ENCODE measurements around the gene SCYGR2.

The SCYGR2 gene

DNA sequence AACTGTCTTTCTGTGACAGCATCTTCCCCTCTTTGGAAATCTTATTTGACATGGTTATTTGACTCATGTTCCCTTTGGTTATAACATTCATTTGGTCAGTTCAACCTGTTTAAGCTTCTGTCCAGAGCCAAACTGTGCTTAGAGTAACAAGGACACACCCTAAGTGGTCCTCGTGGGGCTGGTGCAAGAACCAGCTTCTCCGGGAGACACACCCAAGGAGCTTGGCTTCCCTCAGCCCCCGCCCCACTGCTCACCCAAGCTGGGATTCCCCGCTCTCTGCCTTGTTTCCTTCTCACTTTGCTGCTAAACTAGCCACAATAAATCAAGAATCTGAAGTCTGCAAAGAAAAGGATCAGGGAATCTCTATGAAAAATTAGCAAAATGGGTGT, 14.6 kb downstream of the SCYGR2 start:
- no peak for DNase-seq

GRCh38 chr2:227614246-227614645, 15.6 kb downstream of the SCYGR2 start:
- DNase-seq: no peak

- no peak for DNase-seq
These were observed 16.0 kb downstream of the SCYGR2 start, which contains the start of gene SCYGR3 for GRCh38 chr2:227614740-227615139. Gene SCYGR3, minus strand, starts transcription at chr2:227614840. Its CDS starts 0 bp downstream, at chr2:227614840.

DNA sequence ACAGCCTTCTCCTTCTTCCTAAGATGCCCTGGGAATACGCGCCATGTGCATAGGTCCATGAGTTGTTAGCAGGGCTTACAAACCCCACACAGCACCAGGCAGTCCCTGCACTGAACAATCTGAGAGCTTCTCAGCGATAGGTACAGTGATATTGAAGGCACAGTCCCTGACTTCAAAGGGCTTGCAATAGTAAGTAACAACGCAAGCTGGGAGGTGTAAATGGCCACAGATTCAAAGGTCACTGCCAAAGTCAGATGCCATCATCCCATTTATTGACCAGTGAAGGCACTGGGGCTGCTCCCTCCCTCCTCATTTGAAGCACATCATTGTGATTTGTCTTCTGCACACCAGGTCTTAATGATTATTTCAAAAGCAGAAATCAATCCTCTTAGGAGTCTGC, 16.5 kb downstream of the SCYGR2 start:
- no peak for DNase-seq

DNA sequence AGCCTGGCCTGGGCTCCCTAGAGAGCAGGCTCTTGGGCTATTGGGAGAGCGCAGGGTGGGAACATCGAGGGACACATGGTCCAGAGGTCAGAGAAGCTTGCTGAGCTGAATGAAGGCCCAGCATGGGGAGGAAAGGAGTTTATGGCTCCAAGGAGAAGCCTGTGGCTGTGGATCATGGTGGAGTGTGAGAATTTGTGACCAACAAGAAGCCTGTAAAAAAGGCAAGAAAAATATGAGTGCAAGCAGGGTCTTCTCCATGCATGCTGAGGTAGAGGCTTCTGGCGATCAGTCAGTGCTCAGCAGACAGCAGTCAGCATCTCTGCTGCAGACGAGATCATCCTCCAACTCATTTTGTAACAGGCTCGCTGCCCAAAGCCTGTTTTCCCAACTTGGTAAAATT, 17.2 kb downstream of the SCYGR2 start:
- no peak for DNase-seq

DNA sequence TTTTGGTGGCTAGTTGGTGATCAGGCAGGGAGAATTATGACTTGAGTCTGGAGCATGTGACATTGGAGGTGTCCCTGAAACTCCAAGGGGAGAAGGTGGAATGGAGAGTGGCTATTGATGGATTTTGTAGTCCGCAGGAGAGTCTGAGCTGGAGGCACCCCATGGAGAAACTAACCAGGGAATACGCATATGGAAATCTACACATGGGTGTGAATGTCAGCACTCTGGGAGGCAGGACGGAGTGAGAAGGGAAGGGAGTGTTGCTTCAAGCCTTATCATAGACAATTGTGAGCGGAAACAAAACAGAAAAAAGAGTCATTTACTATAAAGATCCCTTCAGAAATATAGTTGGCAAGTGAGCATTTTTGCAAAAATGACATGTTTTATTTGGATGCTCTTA, 17.9 kb downstream of the SCYGR2 start:
- no peak for DNase-seq

GRCh38 chr2:227617316-227618230, 18.9 kb downstream of the SCYGR2 start, which contains the start of gene SCYGR4:
Gene SCYGR4, plus strand, starts transcription at chr2:227617498. Its CDS starts 0 bp downstream, at chr2:227617498.
- DNase-seq: no peak

- no peak for DNase-seq
These were observed 24.5 kb downstream of the SCYGR2 start for GRCh38 chr2:227623226-227623625.

DNA sequence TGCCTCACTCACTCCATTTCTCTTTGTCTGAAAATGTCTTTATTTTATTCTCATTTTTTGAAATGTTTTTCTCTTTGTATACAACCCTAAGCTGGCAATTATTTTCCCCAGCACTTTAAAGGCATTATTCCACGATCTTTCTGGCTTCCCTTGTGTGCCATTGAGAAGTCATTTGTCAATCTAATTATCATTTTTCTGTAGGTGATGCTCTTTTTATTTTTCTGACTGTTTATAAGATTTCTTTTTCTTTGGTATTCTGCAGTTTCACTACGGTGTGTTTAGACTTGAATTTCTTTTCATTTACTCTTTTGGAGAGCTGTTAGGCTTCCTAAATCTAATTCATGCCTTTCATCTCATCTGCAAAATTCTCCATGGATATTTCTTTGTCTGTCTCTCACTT, 26.7 kb downstream of the SCYGR2 start:
- DNase-seq: no peak

DNA sequence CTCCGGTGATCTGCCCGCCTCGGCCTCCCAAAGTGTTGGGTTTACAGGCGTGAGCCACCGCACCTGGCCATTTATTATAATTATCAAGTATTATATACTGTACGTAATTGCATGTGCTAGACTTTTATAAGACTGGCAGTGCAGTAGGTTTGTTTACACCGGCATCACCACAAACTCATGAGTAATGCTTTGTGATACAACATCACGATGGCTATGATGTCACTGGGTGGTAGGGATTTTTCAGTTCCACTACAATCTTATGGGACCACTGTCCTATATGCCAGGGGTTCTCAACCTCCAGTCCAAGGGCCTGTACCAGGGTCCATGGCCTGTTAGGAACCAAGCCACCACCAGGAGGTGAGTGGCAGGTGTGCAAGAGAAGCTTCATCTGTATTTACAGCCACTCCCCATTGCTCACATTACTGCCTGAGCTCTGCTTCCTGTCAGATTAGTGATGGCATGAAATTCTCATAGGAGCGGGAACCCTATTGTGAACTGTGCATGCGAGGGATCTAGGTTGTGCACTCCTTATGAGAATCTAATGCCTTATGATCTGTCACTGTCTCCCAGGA, 28.0 kb downstream of the SCYGR2 start:
- no peak for DNase-seq

DNA sequence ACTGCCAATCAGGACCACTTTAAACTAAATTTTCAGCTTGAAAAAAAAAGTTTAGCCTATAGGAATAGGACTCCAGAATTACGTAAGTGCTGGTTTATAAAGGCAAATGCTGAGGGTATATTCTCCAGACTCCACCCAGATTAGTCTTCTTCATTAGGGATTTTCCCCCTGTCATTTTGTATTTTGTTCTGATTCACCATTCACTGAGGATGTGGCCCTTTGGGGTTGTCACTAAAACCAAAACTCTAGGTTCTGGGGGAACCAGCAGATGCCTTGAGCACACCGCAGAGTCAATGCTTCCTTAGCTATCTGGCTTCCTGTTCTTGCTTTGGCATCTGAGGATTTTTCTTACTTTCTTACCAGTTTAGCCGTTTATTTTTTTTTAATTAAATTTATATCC, 29.1 kb downstream of the SCYGR2 start:
- no peak for DNase-seq

DNA sequence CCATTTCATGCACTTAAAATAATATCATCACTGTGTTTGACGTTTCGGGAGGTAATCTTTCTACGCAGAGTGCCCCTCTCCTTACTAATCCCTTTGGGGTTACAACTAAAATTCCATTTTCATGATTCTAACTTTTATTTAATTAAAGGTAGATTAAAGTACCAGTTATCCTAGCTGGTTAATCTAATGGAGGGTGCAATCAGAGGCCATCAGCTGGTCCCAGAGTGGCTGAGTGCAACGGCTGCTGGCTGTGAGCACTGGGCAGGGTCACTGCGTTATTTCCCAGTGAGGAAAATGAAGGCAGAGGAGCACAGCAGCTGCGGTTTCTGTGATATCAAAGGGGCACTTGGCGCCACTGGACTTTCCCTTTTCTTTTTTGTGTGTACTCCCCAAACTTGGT, 30.7 kb downstream of the SCYGR2 start:
- DNase-seq: no peak

- DNase-seq: no peak
These were observed 31.6 kb downstream of the SCYGR2 start for GRCh38 chr2:227630322-227630721.

DNA sequence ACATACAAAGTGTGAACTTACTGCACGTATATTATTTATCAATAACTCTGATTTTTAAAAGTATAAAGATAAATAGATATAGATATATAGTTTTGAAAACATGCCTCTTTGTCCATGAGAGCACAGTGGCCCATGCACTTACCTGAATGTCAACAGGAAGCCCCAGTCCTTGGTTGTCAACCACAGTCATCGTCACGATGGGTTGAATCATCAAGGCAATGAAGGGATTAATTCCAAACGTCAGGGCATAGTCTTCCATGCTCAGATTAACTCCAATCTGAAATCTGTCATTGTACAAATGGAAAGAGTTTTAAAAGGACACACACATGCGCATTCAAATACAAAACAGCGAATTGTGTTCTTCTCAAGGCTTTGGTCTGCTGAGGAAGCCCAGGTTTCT, 34.1 kb downstream of the SCYGR2 start:
- no peak for DNase-seq

GRCh38 chr2:227634201-227634600, 35.5 kb downstream of the SCYGR2 start:
- no peak for DNase-seq

- no peak for DNase-seq
These were observed 44.0 kb downstream of the SCYGR2 start for GRCh38 chr2:227642656-227643055.

GRCh38 chr2:227643990-227644551, 45.4 kb downstream of the SCYGR2 start:
- DNase-seq: no peak
